ENCODE data around the gene ZNF385B.

Gene ZNF385B

GRCh38 chr2:179553382-179553781 is 308.0 kb downstream of the ZNF385B start:
- no peak for DNase-seq (ENCODE audit: low read depth)

- DNase-seq (ENCODE audit: low read depth) = no peak
Observed at GRCh38 chr2:179551539-179552045, 309.8 kb downstream of the ZNF385B start.

DNA sequence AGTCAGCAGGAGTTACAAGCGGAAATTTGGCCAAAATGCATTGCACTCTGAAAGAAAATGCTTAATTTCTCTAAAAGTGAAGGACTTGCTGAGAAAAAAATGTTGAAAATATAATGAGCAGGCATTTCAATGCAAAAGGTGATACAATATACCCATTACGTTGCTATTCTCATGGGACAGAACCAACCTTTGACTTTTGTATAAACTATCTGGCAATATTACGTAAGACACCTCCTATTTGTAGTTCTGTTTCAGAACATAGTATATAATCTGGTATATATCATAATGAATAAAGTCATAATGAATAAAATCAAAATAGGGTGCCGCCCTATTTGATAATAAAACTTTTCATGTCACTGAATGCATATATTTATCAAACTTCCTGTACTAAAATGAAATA is 310.6 kb downstream of the ZNF385B start:
- DNase-seq (ENCODE audit: low read depth) = no peak

DNA sequence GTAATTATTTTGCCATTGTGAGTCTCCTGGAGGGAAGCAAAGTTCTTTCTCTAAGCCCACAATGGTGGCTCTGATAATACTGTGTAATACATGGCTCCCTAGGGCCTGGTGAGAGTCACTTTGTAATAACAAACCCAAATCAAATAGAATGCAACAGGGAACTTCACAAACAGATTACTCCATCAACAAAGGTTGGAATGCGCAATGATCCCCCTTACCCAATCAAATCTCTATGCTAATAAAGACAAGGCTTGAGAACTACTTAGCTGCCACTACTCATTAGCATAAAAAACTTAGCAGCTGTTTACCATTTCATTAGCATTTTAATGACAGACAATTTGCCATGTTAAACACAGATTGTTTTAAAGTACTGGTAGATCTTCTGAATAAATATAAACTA is 311.2 kb downstream of the ZNF385B start:
- no peak for DNase-seq (ENCODE audit: low read depth)

GRCh38 chr2:179546656-179547055 is 314.8 kb downstream of the ZNF385B start:
- no peak for DNase-seq (ENCODE audit: low read depth)

GRCh38 chr2:179545024-179545423 is 316.4 kb downstream of the ZNF385B start:
- no peak for DNase-seq (ENCODE audit: low read depth)

DNA sequence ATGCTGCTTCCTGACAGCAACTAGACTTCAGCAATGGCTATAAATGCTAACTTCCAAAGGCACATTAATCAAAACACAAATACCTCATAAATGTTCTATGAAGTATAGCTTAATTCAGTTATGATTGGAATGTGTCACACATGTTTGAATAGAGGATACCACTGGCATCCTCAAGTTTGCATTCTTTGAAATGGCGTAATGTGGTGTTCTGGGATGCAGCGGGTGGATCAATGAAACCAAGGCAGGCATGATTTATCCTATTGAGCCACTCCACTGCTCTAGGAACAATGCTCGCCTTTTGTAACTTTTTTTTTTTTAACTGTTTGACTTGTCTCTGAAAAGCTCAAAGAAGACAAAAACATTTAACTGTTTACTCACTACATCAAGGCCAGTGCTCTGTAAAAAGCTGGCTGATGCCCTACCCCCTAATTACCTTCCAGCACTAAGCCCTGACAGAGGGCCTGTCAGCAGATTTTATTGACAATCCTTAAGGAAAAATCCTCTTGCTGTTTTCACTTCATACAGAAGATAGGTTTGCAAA is 318.0 kb downstream of the ZNF385B start:
- DNase-seq (ENCODE audit: low read depth) = no peak

DNA sequence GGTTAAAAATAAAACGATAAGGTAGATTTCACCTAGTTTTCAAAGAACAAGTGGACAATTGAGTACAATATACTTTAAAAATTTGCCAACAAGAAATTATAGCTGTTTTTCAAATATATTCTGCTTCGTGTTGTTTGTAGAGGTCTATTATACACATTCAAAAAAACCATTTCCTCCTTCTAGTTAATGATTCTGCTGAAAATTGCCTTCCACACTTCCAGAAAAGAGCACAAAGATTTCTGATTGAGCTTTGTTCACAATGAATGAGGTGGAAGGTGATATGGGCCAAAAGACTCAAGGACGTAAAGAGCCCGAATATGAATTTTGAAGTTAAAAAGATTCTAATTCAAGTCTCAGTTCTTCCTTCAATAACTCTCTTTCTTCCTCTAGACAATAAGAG is 319.8 kb downstream of the ZNF385B start:
- DNase-seq (ENCODE audit: low read depth) = no peak

DNA sequence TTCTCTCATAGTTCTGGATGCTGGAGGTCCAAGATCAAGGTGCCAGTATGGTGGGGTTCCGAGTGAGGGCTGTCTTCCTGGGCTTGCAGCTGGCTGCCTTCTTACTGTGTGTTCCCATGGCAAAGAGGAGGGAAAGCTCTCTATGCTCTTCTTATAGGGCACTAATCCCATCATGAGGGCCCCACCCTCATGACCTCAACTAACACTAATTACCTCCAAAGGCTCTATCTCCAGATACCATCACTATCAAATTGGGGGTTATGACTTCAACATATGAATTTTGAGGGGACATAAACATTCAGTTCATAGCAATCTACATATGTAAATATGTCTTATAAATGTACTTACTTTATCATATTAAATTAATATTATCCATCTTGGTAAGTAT is 322.3 kb downstream of the ZNF385B start:
- DNase-seq (ENCODE audit: low read depth) = no peak

- no peak for DNase-seq (ENCODE audit: low read depth)
Observed at GRCh38 chr2:179538406-179539123, 322.8 kb downstream of the ZNF385B start.

GRCh38 chr2:179536185-179536584 is 325.2 kb downstream of the ZNF385B start:
- no peak for DNase-seq (ENCODE audit: low read depth)

DNA sequence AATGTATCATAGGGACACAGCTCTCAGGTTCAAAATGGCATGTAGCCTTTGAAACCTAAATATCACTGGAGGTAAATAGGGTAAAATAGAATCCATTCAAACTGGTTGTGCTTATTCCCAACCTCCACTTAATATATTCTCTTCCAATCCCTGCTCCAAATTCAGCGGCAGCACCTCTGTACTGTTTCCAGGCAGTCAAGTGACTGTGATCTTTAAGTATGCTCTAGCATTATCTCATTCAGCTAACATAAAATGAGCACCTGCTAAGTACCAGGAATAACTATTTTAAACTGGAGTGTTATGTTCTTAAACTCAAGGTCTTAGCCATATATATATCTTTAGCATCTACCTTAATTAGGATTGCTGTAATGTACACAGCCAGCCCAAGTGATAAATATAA is 327.5 kb downstream of the ZNF385B start:
- DNase-seq (ENCODE audit: low read depth) = no peak

- no peak for DNase-seq (ENCODE audit: low read depth)
Observed at GRCh38 chr2:179532863-179533278, 328.5 kb downstream of the ZNF385B start.

GRCh38 chr2:179528576-179529069 is 332.8 kb downstream of the ZNF385B start:
- DNase-seq (ENCODE audit: low read depth) = no peak

- no peak for DNase-seq (ENCODE audit: low read depth)
Observed at GRCh38 chr2:179525340-179525739, 336.1 kb downstream of the ZNF385B start.

DNA sequence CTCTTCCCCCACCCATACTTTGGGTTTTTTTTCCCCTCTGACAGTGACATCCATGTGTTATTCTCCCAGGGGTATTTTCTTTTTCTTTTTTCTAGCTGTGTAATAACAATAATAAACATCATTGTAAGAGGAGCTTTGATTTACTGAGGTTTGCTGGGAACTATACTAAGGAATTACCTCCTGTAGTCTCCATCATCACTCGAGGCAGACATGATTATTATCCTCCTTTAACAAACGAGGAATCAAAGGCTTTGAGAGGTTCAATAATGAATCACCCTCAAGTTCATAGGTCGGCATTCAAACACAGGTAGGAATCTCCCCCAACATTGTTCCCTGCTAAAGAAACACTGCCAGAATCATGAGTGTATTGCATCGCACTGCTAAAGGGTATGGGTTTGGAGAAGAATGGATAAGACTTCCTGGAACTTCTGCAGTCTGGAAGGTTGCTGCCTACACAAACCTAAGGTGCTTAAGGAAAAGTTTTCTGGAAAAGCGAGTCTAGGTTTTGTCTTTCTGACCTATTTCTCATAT is 336.5 kb downstream of the ZNF385B start:
- DNase-seq (ENCODE audit: low read depth) = no peak

- DNase-seq (ENCODE audit: low read depth) = no peak
Observed at GRCh38 chr2:179521944-179522343, 339.5 kb downstream of the ZNF385B start.

DNA sequence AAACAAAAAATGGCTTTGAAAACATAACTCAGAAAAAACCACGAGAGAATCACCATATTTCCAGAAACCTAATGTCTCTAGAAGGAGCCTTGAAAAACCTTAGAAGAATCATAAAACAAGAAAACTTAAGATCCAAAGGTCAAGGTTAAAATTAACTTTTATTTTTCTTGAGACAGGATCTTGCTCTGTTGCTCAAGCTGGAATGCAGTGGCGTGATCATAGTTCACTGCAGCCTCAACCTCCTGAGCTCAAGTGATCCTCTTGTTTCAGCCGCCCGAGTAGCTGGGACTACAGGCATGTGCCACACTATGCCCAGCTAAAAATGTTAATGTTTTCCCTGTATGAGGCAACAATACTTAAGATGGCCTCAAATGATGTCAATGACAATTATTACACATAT is 342.6 kb downstream of the ZNF385B start:
- DNase-seq (ENCODE audit: low read depth) = no peak

DNA sequence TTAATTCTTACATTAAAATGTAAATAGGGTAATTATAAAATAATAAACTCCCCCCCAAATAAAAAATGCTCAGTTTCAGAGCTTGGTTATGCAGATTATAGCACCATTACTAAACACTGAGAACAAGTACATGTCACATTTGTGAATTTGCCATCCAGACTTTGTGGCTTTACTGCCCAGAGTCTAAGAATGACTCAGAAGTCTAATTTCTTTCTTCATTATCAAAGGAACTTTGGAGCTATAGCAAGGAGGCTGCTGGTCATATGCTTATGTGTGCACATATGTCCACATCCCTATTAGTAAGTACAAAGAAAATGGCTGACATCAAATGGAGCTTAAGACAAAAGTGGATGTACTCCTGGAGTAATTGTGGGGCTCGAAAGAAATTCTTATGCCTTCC is 348.2 kb downstream of the ZNF385B start:
- no peak for DNase-seq (ENCODE audit: low read depth)

DNA sequence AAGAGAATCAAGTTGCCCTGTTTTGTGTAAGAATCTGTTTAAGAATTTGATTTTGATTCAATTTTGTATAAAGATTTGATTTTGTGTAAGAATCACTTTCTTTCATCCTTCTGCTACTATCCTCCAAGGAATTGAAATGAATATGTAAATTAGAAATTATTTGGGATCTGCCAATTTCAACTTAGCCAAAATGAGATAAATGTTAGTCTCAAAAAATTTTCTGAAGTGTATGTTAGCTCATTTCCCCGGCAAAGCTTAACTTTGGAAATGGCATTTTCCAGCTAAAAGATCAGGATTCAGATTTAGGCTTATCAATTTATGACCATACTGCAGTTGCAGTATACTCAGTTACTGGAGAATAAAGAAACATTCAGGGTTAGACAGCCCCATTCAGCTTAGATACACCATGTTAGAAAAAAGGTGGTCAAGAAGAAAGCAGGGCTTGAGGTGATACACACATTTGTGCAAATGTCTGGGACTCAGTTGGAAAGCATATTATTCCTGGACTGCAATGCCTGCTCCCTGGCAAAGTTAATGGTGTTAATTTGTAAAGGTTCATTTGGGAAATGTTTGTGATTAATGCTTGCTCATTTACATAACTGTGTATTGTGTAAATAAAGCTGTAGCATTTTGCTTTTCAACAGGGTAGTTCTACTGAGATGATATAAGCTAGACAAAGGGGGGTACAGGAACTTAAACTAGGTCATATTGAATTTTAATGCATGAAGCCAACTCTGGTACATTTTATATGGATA is 349.0 kb downstream of the ZNF385B start:
- no peak for DNase-seq (ENCODE audit: low read depth)

DNA sequence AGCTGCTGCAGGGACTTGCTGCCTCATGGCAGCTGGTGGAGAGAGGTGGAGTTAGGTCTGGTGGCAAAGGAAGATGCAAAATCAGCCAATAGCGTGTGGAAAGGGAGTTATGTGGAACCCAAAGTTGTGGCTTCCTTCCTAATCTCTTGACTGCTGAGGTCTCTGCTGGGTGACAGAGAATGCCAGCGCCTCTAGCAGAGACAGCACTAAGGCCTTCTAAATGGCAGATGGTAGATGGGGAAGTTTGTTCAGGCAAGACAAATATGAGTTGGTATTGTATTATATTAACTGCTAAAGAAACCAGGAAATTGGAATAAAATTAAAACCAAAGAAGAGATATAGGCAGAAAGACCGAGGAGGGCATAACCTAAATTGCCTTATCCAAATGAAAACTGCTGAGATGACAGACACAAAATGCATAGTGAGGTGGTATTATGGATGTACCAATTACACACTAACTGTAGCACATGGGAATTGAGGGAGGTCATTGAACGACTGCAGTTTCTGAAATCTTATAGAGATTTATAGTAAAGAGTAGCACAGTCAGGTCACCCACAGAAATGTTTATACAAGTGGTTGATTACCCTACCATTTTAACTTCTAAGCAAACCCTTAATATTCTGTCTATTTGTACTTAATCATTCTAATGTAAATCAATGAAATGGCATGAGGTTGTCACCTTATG is 350.2 kb downstream of the ZNF385B start:
- no peak for DNase-seq (ENCODE audit: low read depth)

GRCh38 chr2:179495315-179495714 is 366.1 kb downstream of the ZNF385B start:
- DNase-seq (ENCODE audit: low read depth) = no peak

Data from CMK (cell line).